SW 1271 (cell line): ENCODE data around the gene VIM.

Source experiments
- DNase-seq, 2 experiments: peaks; one replicate each; lab custom pipeline; 2025; lab: John Stamatoyannopoulos, UW

Gene VIM

DNA sequence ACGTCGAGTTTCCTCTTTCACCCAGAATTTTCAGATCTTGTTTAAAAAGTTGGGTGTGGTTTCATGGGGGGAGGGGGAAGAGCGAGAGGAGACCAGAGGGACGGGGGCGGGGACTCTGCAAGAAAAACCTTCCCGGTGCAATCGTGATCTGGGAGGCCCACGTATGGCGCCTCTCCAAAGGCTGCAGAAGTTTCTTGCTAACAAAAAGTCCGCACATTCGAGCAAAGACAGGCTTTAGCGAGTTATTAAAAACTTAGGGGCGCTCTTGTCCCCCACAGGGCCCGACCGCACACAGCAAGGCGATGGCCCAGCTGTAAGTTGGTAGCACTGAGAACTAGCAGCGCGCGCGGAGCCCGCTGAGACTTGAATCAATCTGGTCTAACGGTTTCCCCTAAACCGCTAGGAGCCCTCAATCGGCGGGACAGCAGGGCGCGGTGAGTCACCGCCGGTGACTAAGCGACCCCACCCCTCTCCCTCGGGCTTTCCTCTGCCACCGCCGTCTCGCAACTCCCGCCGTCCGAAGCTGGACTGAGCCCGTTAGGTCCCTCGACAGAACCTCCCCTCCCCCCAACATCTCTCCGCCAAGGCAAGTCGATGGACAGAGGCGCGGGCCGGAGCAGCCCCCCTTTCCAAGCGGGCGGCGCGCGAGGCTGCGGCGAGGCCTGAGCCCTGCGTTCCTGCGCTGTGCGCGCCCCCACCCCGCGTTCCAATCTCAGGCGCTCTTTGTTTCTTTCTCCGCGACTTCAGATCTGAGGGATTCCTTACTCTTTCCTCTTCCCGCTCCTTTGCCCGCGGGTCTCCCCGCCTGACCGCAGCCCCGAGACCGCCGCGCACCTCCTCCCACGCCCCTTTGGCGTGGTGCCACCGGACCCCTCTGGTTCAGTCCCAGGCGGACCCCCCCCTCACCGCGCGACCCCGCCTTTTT is at the start of gene VIM:
VIM (plus strand) TSS at position 151 of the 925 bp plus-strand sequence. CDS start 1,182 bp downstream, outside the sequence.
- peak; percentile 92 to 94 for DNase-seq

GRCh38 chr10:17179002-17179401 is 49.0 kb upstream of the VIM start:
- DNase-seq: no peak

DNA sequence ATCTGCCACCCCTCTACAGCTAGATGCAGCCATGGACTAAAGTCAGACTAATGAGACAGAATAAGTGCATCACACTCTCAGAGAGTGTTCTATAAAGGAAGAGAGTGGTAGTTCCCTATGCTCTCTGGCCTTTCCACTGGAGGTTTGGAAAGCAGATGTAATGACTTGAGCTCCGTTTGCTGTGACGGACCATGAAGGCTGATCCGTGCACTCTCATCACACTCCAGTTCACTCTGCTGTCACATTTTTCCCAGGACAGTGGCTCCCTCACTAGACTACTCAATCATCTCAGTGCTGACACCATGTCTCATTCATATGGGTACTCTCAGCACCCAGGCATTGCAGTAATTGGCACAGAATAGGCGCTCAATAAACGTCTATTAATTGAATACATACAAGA is 46.9 kb upstream of the VIM start:
- DNase-seq: no peak

GRCh38 chr10:17181751-17182150 is 46.3 kb upstream of the VIM start:
- DNase-seq: no peak

GRCh38 chr10:17183110-17183509 is 44.9 kb upstream of the VIM start:
- DNase-seq: no peak

- DNase-seq: no peak
These were observed 42.2 kb upstream of the VIM start for GRCh38 chr10:17185873-17186272.

GRCh38 chr10:17188644-17189172 is 39.3 kb upstream of the VIM start:
- no peak for DNase-seq

- no peak for DNase-seq
These were observed 37.4 kb upstream of the VIM start for GRCh38 chr10:17190602-17191001.

DNA sequence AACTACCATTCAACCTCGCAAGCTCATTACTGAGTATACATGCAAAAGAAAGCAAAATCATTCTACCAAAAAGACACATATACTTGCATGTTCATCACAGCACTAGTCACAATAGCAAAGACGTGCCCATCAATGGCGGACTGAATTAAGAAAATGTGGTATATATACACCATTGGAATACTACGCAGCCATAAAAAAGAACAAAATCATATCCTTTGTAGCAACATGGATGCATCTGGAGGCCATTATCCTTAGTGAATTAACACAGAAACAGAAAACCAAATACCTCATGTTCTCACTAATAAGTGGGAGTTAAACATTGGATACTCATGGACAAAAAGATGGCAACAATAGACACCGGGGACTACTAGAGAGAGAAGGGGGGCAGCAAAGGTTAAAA is 33.0 kb upstream of the VIM start:
- no peak for DNase-seq

DNA sequence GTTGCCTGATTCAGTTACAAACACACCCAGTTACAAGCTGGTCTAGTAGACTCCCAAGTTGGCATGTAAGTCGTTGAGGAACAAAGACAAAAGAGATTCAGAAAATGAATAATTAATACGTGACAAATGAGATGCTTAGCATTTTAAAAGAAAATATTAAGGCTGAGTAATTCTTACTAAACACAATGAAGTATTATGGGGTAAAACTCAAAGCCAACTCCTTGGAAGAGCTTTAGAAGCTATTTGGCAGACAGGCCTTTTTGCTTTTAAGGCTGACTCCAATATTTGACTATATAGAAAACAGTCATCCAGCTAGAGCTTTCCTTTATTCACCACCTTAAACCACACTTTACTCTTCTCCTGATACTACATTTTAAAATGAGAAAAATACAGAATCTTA is 32.0 kb upstream of the VIM start:
- DNase-seq: no peak

DNA sequence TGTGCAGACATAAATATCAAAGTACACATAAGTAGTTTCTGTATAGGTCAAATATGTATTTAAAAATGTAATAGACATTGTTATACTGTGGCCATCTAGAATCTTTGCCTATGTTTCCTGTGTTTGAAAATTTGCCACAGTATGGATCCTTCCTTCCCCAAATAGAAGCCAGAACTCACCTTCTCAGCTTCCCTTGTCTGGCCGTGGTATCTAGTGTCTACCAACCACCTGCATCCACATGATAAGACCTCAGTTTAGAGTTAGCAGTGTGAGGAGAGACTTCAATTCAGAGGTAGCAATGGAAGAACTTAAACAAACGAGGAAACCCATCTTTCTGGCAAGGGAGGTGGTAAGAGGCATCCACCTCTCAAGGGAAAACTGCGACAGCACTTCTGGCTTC is 31.5 kb upstream of the VIM start:
- DNase-seq: no peak

DNA sequence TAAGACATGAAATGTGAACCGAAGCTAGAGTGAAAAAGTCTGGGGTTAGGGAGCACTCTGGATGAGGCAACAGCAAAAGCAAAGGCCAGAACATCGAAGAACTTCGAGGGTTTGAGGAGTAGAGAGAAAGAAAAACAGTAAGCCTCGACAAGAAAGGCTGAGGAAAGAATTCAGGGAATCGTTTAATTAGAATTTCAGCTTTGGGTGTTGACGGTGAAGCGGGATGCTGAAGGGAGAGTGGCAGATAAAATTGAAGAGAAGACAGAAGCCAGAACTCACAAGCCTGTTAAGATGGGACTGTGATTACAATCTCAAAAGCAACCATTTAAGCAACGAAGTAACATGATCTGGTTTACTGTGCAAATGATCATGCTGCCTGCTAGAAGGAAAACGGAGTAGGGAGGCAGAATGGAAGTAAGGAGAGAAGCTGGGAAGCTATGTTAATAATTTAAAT is 28.7 kb upstream of the VIM start:
- DNase-seq: no peak

DNA sequence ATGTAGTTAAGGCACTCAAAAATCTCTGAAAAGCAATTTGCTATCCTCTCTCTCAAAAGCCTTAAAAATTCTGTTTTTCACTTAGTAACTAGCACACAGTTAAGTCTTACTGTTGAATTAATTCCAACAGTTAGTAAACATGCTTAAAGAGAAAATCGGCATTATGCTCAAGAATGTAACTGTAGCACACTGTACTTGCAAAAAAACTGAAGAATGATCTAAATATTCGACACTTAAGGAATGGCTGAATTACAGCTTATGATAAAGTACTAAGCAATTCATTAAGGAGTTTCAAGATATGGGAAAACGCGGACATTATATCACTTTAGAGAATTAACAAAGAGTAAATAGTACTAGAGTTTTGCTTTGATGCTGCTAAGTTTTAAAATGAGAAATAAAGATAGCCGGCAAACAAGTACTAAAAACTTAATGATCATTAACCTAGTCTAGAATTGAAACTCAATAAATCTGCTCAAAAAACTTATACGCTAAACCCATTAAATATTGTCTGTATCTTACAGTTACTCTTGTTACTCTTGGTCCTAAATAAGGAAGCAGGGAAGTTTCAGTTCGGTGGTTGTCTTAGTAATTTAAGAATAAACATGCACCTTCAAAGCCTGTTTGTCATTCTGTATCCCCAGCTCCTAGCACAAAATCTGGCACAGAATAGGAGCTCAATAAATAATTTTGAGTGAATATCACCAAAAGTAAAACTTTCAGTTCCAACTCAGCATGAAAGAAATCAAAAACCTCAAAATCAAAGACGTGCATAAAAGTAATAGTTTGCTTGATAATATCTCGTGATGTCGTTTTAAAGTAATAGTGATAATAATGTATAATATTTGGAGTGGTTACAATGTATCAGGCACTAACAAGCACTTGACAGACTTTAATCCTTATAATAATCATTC is 27.8 kb upstream of the VIM start:
- DNase-seq: no peak

DNA sequence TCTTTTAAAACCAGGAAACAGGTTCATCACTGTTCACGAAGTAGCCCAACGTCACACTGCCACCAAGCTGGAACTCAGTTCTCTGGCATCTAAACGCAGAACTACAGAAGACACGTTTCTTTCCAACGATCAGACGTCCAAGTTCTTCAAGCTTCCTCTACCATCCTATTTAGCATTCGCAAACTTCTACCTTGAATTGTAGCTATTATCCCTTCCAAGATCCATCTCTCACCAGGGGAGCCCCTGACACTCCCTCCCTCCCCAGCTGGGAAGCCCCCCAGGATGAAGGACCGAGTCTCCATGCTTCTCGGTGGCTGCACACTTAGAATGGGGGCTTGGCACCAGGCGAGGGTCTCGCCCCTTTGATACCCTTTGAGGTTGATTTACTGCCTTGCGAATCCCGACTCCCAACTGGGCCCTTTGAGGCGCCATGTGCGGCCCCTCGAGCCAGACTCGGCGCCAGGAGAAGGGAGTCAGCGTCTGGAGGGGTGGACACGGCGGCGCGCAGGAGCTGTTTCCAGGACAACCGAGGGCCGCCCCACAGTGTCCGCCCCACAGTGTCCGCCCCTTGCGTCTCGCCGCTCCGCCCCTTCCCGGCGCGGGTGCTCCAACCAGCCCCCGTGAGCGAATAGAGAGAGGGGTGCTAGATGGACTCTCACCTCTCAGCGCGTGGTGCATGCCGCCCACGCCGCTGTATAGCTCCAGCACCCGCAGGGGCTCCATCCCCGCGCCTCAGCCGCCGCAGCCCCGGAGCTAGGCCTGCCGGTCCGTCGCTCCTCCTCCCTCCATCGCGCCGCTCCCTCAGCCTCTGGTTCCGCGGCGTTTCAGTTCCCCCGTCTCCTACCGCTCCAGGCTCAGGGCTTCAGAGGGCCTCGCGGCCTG is 26.9 kb upstream of the VIM start, which contains the start of gene TRDMT1:
TRDMT1 (minus strand) TSS at position 761 of the 882 bp plus-strand sequence; CDS start at position 723, 38 bp downstream.
- peak in 1 of 2 experiments; percentile 81 for DNase-seq

GRCh38 chr10:17201794-17202116 is 26.3 kb upstream of the VIM start:
- DNase-seq: no peak

GRCh38 chr10:17202506-17202905 is 25.5 kb upstream of the VIM start:
- no peak for DNase-seq

- DNase-seq: no peak
These were observed 25.0 kb upstream of the VIM start for GRCh38 chr10:17202999-17203398.

- no peak for DNase-seq
These were observed 24.6 kb upstream of the VIM start for GRCh38 chr10:17203416-17203815.

DNA sequence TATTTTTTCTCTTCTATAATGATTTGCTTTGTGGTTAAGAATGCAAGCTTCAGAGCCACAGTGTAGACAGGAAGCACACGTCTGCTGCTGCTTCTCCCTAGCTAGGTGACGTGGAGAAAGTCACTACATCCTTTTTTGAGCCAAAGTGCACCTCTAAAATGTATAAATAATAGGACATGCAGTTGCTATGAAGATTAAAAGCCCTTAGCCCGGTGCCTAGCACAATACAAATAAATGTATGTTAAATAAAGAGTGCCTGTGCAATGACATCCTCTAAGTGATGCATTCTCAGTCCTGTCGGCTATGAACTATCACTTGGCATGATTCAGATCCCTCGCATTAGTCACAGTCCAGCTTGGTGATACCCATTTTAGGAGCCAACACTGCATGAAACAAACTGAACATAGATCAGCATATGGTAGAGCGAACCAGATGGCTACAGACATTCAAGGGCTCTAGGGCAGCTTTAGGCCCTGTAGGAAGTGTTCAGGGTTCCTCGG is 21.8 kb upstream of the VIM start:
- no peak for DNase-seq

- DNase-seq: no peak
These were observed 19.6 kb upstream of the VIM start for GRCh38 chr10:17208476-17208875.

GRCh38 chr10:17209302-17209701 is 18.7 kb upstream of the VIM start:
- DNase-seq: no peak
